Smooth muscle cell (in vitro differentiated cells): ENCODE results near the gene AFTPH. TPM values are rescaled to one million over a fixed set of nuclear protein-coding genes. Genes with fewer than 3 reads are reported as not detected.

Experiments used
- DNase-seq: peaks from one replicate; lab custom pipeline; 2025; ENCODE audit not compliant: unreplicated experiment; lab: John Stamatoyannopoulos, UW
- H2AFZ ChIP-seq: fragments of 200-600 bp; sonication (generic); 2 replicates; pipeline ENCODE4 v1.6.0; 2016; ENCODE audit warnings: antibody characterized with exemption, low read depth, mild to moderate bottlenecking
- H3F3A ChIP-seq: fragments of 200-600 bp; sonication (generic); 2 replicates; pipeline ENCODE4 v1.6.0; 2017; ENCODE audit warnings: antibody characterized with exemption, low read depth
- H3K27ac ChIP-seq: fragments of 200-600 bp; sonication (generic); 2 replicates; pipeline ENCODE4 v1.5.1; 2016; ENCODE audit warnings: low read depth, mild to moderate bottlenecking
- H3K27me3 ChIP-seq: fragments of 200-600 bp; sonication (generic); 2 replicates; pipeline ENCODE4 v1.6.1; 2016; ENCODE audit warnings: low read depth, mild to moderate bottlenecking
- H3K36me3 ChIP-seq: fragments of 200-600 bp; sonication (generic); 2 replicates; pipeline ENCODE4 v1.5.1; 2016; ENCODE audit warnings: low read depth
- H3K4me1 ChIP-seq: fragments of 200-600 bp; sonication (generic); 2 replicates; pipeline ENCODE4 v1.5.1; 2016; ENCODE audit warnings: low read depth
- H3K4me2 ChIP-seq: fragments of 200-600 bp; sonication (generic); 2 replicates; pipeline ENCODE4 v1.6.0; 2016; ENCODE audit warnings: mild to moderate bottlenecking
- H3K4me3 ChIP-seq: fragments of 200-600 bp; sonication (generic); 2 replicates; pipeline ENCODE4 v1.5.1; 2016; ENCODE audit warnings: mild to moderate bottlenecking
- H3K79me2 ChIP-seq: fragments of 200-600 bp; sonication (generic); 2 replicates; pipeline ENCODE4 v1.6.0; 2016; ENCODE audit warnings: low read depth, mild to moderate bottlenecking
- H3K9ac ChIP-seq: fragments of 200-600 bp; sonication (generic); 2 replicates; pipeline ENCODE4 v1.6.0; 2016; ENCODE audit warnings: low read depth
- H3K9me3 ChIP-seq: fragments of 200-600 bp; sonication (generic); replicated peaks from 2 replicates; pipeline ENCODE4 v1.5.1; 2016; ENCODE audit warnings: low read depth
- H4K20me1 ChIP-seq: fragments of 200-600 bp; sonication (generic); 2 replicates; pipeline ENCODE4 v1.6.0; 2016; ENCODE audit warnings: low read depth
- WGBS: methylation state at CpG from one replicate; pipeline ENCODE4 v1.1.7; 2016; ENCODE audit warnings: low lambda C conversion rate; 5-methylcytosine and 5-hydroxymethylcytosine counted together
- polyA plus RNA-seq: library from polyadenylated mRNA; unstranded; fragments of >200 nt; fragmentation: Nextera tagmentation; extraction: Ambion mirVana; gene quantifications from 2 replicates; pipeline ENCODE4 v1.2.1, GENCODE V29; 2016
- total RNA-seq: library from RNA; depleted of rRNA; stranded (reverse); fragments of >200 nt; gene quantifications from 2 replicates; pipeline ENCODE4 v1.2.3, GENCODE V29; 2014
- TF ChIP-seq, protein P1 (sequence below): fragments of 200-600 bp; sonication (generic); IDR thresholded peaks from 2 replicates; pipeline ENCODE4 v1.5.1; 2017; ENCODE audit warnings: borderline replicate concordance, mild to moderate bottlenecking, antibody characterized with exemption; ENCODE audit not compliant: insufficient read depth, poor library complexity, severe bottlenecking

Gene AFTPH
- total and polyA plus RNA-seq, 2 experiments from 2014 or later = 5.5 to 26.3 TPM

- no peak overlapping the region for H3K9ac ChIP-seq
- H3K9me3 ChIP-seq = no peaks in the 10 kb centered on the region
- H2AFZ ChIP-seq = no peak overlapping the region
- H3K4me2 ChIP-seq = no peak overlapping the region
- H3F3A ChIP-seq = no peaks in the 10 kb centered on the region
- no peaks in the 10 kb centered on the region for H3K36me3 ChIP-seq
- no peaks in the 10 kb centered on the region for H3K27me3 ChIP-seq
- no peaks in the 10 kb centered on the region for H3K4me1 ChIP-seq
- H4K20me1 ChIP-seq = no peaks in the 10 kb centered on the region
- TF ChIP-seq, protein P1, sequence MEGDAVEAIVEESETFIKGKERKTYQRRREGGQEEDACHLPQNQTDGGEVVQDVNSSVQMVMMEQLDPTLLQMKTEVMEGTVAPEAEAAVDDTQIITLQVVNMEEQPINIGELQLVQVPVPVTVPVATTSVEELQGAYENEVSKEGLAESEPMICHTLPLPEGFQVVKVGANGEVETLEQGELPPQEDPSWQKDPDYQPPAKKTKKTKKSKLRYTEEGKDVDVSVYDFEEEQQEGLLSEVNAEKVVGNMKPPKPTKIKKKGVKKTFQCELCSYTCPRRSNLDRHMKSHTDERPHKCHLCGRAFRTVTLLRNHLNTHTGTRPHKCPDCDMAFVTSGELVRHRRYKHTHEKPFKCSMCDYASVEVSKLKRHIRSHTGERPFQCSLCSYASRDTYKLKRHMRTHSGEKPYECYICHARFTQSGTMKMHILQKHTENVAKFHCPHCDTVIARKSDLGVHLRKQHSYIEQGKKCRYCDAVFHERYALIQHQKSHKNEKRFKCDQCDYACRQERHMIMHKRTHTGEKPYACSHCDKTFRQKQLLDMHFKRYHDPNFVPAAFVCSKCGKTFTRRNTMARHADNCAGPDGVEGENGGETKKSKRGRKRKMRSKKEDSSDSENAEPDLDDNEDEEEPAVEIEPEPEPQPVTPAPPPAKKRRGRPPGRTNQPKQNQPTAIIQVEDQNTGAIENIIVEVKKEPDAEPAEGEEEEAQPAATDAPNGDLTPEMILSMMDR = no peak
- no peak overlapping the region for H3K27ac ChIP-seq
- no peaks in the 10 kb centered on the region for H3K79me2 ChIP-seq
- WGBS = 95% methylated on average over 4 of the region's 4 CpGs
- DNase-seq = no peak
- H3K4me3 ChIP-seq = no peak overlapping the region
These were observed 21.3 kb upstream of the AFTPH start for GRCh38 chr2:64502860-64503259.

GRCh38 chr2:64504774-64505720, 19.1 kb upstream of the AFTPH start:
- TF ChIP-seq, protein P1 = no peak
- H3K9me3 ChIP-seq = no peaks in the 10 kb centered on the region
- no peak for DNase-seq
- H3K4me3 ChIP-seq = no peak overlapping the region
- H3F3A ChIP-seq = no peaks in the 10 kb centered on the region
- no peaks in the 10 kb centered on the region for H3K79me2 ChIP-seq
- no peaks in the 10 kb centered on the region for H3K36me3 ChIP-seq
- H3K4me2 ChIP-seq = no peak overlapping the region
- no peaks in the 10 kb centered on the region for H3K4me1 ChIP-seq
- H2AFZ ChIP-seq = no peak overlapping the region
- no peaks in the 10 kb centered on the region for H4K20me1 ChIP-seq
- H3K9ac ChIP-seq = no peak overlapping the region
- H3K27ac ChIP-seq = no peak overlapping the region
- no peaks in the 10 kb centered on the region for H3K27me3 ChIP-seq
- 91% methylated on average over 16 of the region's 16 CpGs for WGBS

- Histone ChIP-seq H3K4me2 (no peak overlapping the region), H3K9me3 (no peaks in the 10 kb centered on the region), H3K4me3 (no peak overlapping the region), H3F3A (no peaks in the 10 kb centered on the region), H4K20me1 (no peaks in the 10 kb centered on the region), H3K36me3 (no peaks in the 10 kb centered on the region), H3K4me1 (no peaks in the 10 kb centered on the region), H3K27me3 (no peaks in the 10 kb centered on the region), H2AFZ (no peak overlapping the region), H3K9ac (no peak overlapping the region), H3K79me2 (no peaks in the 10 kb centered on the region), H3K27ac (no peak overlapping the region)
- no peak for DNase-seq
- WGBS = 86% methylated on average over 2 of the region's 2 CpGs
- TF ChIP-seq, protein P1 = no peak
These were observed 17.4 kb upstream of the AFTPH start for GRCh38 chr2:64506686-64507085.
